GM21423 (cell line): Measurements from ENCODE around the gene FOXP1.

ENCODE experiments used
- ATAC-seq: cut with Tn5 transposase; IDR thresholded peaks from one replicate; pipeline ENCODE4 v1.9.1; 2021; ENCODE audit warnings: mild to moderate bottlenecking, moderate library complexity; ENCODE audit not compliant: unreplicated experiment

FOXP1 gene

GRCh38 chr3:71433631-71434030 lies 149.9 kb downstream of the FOXP1 start:
- no peak for ATAC-seq

- ATAC-seq = no peak
Observed at GRCh38 chr3:71432044-71432975, 151.2 kb downstream of the FOXP1 start.

GRCh38 chr3:71430941-71431552 lies 152.5 kb downstream of the FOXP1 start:
- ATAC-seq = no peak

GRCh38 chr3:71429597-71429988 lies 153.9 kb downstream of the FOXP1 start:
- no peak for ATAC-seq

- no peak for ATAC-seq
Observed at GRCh38 chr3:71428841-71429596, 154.5 kb downstream of the FOXP1 start.

GRCh38 chr3:71425491-71426071 lies 157.9 kb downstream of the FOXP1 start:
- no peak for ATAC-seq

GRCh38 chr3:71423151-71423906 lies 160.2 kb downstream of the FOXP1 start:
- no peak for ATAC-seq

- peak; percentile 93 for ATAC-seq
Observed at GRCh38 chr3:71421820-71422566, 161.5 kb downstream of the FOXP1 start.

GRCh38 chr3:71421475-71421819 lies 162.1 kb downstream of the FOXP1 start:
- peak; percentile 54 for ATAC-seq

GRCh38 chr3:71419369-71419768 lies 164.2 kb downstream of the FOXP1 start:
- no peak for ATAC-seq

GRCh38 chr3:71417791-71418190 lies 165.7 kb downstream of the FOXP1 start:
- no peak for ATAC-seq

GRCh38 chr3:71416876-71417275 lies 166.7 kb downstream of the FOXP1 start:
- ATAC-seq = no peak

- no peak for ATAC-seq
Observed at GRCh38 chr3:71415681-71416122, 167.8 kb downstream of the FOXP1 start.

- ATAC-seq = no peak
Observed at GRCh38 chr3:71414189-71414927, 169.2 kb downstream of the FOXP1 start.

- no peak for ATAC-seq
Observed at GRCh38 chr3:71413572-71413971, 170.0 kb downstream of the FOXP1 start.

- no peak for ATAC-seq
Observed at GRCh38 chr3:71409352-71409751, 174.2 kb downstream of the FOXP1 start.

- ATAC-seq = no peak
Observed at GRCh38 chr3:71408903-71409302, 174.6 kb downstream of the FOXP1 start.

- ATAC-seq = no peak
Observed at GRCh38 chr3:71407823-71408222, 175.7 kb downstream of the FOXP1 start.
